HEK293T (cell line): Measurements from ENCODE around the gene SPTLC3.

Source experiments
- CTCF ChIA-PET: fragments of 350-600 bp; formaldehyde crosslinking; extraction: SDS; loops from one replicate; lab custom pipeline; 2021; ENCODE audit warnings: antibody characterized with exemption, inconsistent platforms; lab: Yijun Ruan, JAX
- POLR2A ChIA-PET: fragments of 350-600 bp; formaldehyde crosslinking; extraction: SDS; loops from one replicate; lab custom pipeline; 2020; ENCODE audit warnings: antibody characterized with exemption, inconsistent platforms; lab: Yijun Ruan, JAX
- DNase-seq: peaks from one replicate; pipeline ENCODE4 v3.0.0; 2012; ENCODE audit warnings: mixed read lengths; ENCODE audit errors: extremely low spot score
- ARNT ChIP-seq: fragments of 450-650 bp; IDR thresholded peaks from 2 replicates; pipeline ENCODE4 v1.6.1; 2017; ENCODE audit warnings: mild to moderate bottlenecking
- BHLHE40 ChIP-seq: fragments of 450-650 bp; IDR thresholded peaks from 2 replicates; pipeline ENCODE4 v1.6.1; 2016; ENCODE audit warnings: mild to moderate bottlenecking, moderate library complexity, borderline replicate concordance
- CTBP1 ChIP-seq: fragments of 450-650 bp; IDR thresholded peaks from 2 replicates; pipeline ENCODE4 v1.6.1; 2016; ENCODE audit warnings: borderline replicate concordance
- ELF4 ChIP-seq: fragments of 450-650 bp; IDR thresholded peaks from 2 replicates; pipeline ENCODE4 v1.6.1; 2017; ENCODE audit warnings: antibody characterized with exemption
- FOXA1 ChIP-seq: fragments of 450-650 bp; IDR thresholded peaks from 2 replicates; pipeline ENCODE4 v1.6.1; 2016; ENCODE audit warnings: mild to moderate bottlenecking
- FOXK2 ChIP-seq: fragments of 450-650 bp; IDR thresholded peaks from 2 replicates; pipeline ENCODE4 v1.6.1; 2016; ENCODE audit warnings: mild to moderate bottlenecking
- FOXM1 ChIP-seq: fragments of 450-650 bp; IDR thresholded peaks from 2 replicates; pipeline ENCODE4 v1.6.1; 2017; ENCODE audit warnings: mild to moderate bottlenecking, borderline replicate concordance
- HDGF ChIP-seq: fragments of 450-650 bp; IDR thresholded peaks from 2 replicates; pipeline ENCODE4 v1.6.1; 2017; ENCODE audit warnings: antibody characterized with exemption, borderline replicate concordance
- L3MBTL2 ChIP-seq: fragments of 450-650 bp; conservative IDR thresholded peaks from 2 replicates; pipeline ENCODE4 v1.6.1; 2016; ENCODE audit warnings: mild to moderate bottlenecking
- LEF1 ChIP-seq: fragments of 450-650 bp; IDR thresholded peaks from 2 replicates; pipeline ENCODE4 v1.6.1; 2017; ENCODE audit warnings: mild to moderate bottlenecking, borderline replicate concordance
- NFRKB ChIP-seq: fragments of 450-650 bp; IDR thresholded peaks from 2 replicates; pipeline ENCODE4 v1.6.1; 2016; ENCODE audit warnings: mild to moderate bottlenecking, moderate library complexity
- PKNOX1 ChIP-seq: fragments of 450-650 bp; IDR thresholded peaks from 2 replicates; pipeline ENCODE4 v1.6.1; 2016
- SP1 ChIP-seq: fragments of 450-650 bp; IDR thresholded peaks from 2 replicates; pipeline ENCODE4 v1.6.1; 2017
- SUZ12 ChIP-seq: fragments of 450-650 bp; IDR thresholded peaks from 2 replicates; pipeline ENCODE4 v1.6.1; 2016; ENCODE audit warnings: mild to moderate bottlenecking
- TARDBP ChIP-seq: fragments of 450-650 bp; IDR thresholded peaks from 2 replicates; pipeline ENCODE4 v1.6.1; 2016
- ZNF384 ChIP-seq: fragments of 450-650 bp; IDR thresholded peaks from 2 replicates; pipeline ENCODE4 v1.6.1; 2016

The SPTLC3 gene

DNA sequence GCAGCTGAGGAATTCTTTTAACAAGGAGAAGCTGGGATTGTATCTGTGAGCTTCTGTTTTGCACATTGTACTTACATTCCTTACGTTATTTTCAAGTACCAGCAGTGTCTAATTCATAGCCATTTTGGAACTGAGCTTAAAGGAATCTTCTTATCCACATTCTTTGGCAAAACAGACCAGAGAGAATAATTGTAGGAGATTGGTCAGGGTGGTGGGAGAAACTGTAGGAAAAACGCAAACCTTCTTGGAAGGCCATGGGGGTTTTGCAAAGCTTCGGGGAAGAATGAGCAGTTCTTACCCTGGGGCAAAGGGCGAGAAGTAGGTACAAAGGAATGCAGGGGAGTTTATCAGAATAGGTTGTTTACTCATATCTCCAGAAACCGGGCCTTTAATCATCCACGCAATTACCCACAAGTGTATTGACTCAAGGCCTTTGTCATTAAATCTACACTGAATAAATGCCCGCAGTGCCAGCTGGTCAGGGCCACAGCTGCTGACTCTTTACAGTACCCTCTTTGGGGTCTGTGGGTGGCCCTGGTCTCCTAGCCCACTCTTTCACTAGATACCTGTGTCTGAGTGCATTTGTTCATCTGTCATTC, 39.6 kb upstream of the SPTLC3 start:
- DNase-seq = no peak
- CTCF ChIA-PET = no interaction called here
- POLR2A ChIA-PET = interaction anchor here (0.6 kb wide), 1 partner anchor 70 kb away, joined by 3 read pairs; no protein-coding TSS in a partner anchor
- TF ChIP-seq L3MBTL2 = no peak

GRCh38 chr20:12970372-12970821, 38.4 kb upstream of the SPTLC3 start:
- no peak for TF ChIP-seq PKNOX1
- no peak for TF ChIP-seq L3MBTL2
- no peak for TF ChIP-seq LEF1
- TF ChIP-seq NFRKB = no peak
- no peak for TF ChIP-seq ELF4
- TF ChIP-seq ARNT = no peak
- TF ChIP-seq TARDBP = no peak
- TF ChIP-seq HDGF = no peak
- no peak for TF ChIP-seq FOXM1
- no peak for TF ChIP-seq BHLHE40
- no peak for TF ChIP-seq SP1
- TF ChIP-seq ZNF384 = no peak
- TF ChIP-seq SUZ12 = no peak
- TF ChIP-seq CTBP1 = no peak
- TF ChIP-seq FOXA1 = no peak
- no peak for TF ChIP-seq FOXK2
- ChIA-PET POLR2A (no interaction called here), CTCF (interaction anchor here (0.6 to 0.8 kb wide), 2 partner anchors 133 to 576 kb away, joined by 3 to 4 read pairs; no protein-coding TSS in a partner anchor)
- peak; percentile 30 for DNase-seq

DNA sequence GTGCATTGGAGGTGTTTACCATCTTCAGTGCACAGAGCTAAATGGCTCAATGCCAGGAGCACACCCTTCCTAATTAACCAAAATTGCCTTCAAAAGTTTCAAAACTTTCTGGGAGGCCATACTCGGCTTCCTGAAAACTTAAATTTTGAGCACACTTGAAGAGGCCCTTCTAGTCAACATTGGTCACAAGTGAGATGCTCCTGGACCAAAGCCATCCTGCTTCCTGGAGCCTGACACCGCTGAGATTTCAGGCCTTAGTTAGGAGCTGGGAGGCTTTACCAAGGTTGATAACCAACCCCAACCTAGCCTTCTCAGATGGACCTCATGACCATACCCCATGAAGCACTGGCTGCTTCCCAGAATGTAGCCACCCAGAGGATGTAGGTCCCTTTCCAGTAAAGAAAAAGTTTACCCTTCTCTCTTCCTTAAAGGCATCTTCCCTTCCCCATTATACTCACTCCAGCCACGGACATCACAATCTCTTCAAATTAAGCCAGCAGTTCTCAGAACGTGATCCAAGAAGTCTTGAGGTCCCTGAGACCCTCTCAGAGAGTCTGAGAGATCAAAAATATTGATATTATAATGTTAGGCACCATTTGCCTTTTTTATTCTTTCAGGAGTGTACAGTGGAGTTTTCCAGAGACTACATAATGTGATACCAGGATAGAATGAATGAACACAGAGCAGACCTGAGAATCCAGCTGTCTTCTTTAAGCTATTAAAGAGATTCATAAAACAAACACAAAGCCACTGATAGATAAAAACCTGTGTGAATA, 32.8 kb upstream of the SPTLC3 start:
- no peak for DNase-seq
- ChIA-PET CTCF (no interaction called here), POLR2A (no interaction called here)
- TF ChIP-seq LEF1 = no peak

DNA sequence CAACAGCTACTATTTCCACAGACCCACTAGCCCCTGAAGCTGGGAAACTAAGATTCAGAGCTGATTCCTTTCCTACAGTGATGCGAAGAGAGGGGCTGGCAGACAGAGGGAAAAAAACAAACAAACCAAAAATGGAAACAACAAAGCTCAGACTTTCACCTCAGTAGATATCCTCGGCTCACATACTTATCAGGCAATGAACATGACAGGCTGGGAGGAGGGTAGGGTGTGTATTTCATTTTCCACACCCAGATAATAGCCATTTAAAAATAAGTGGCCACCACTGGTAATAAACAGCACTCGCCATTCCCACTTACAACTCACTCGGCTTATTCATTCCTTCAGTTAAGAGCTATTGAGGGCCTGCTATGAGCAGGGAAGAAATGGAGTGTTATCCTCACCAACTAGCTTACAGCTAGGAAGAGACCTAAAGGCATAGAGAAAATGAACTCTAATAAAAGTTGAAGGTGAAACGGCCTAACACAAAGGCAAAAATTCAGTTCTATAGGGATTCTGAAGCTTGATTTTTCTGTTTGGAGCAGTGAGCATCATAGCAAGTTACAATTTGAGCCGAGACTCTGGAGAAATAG, 32.0 kb upstream of the SPTLC3 start:
- DNase-seq = no peak
- POLR2A ChIA-PET = no interaction called here

GRCh38 chr20:12977328-12978125, 31.2 kb upstream of the SPTLC3 start:
- no peak for DNase-seq
- TF ChIP-seq ARNT (no peak), NFRKB (no peak)
- ChIA-PET POLR2A (no interaction called here), CTCF (no interaction called here)

More for the DNA sequence above, 32.0 kb upstream of the SPTLC3 start:
- TF ChIP-seq ARNT (no peak), ZNF384 (no peak), FOXK2 (no peak), SUZ12 (no peak), BHLHE40 (no peak), HDGF (no peak), ELF4 (no peak), LEF1 (no peak), FOXA1 (no peak), TARDBP (no peak), PKNOX1 (no peak), NFRKB (no peak), FOXM1 (no peak)
- CTCF ChIA-PET = no interaction called here

GRCh38 chr20:12978126-12978394, 30.7 kb upstream of the SPTLC3 start:
- ChIA-PET CTCF (no interaction called here), POLR2A (no interaction called here)
- DNase-seq = no peak
- TF ChIP-seq CTBP1 (no peak), FOXM1 (no peak), BHLHE40 (no peak), ZNF384 (no peak), TARDBP (no peak), L3MBTL2 (no peak), SP1 (no peak), ARNT (no peak), PKNOX1 (no peak), FOXK2 (no peak), FOXA1 (no peak), LEF1 (no peak), ELF4 (no peak), SUZ12 (no peak), NFRKB (no peak), HDGF (no peak)
